ENCODE measurements around the gene PTCH2. TPM values are rescaled to one million over a fixed set of nuclear protein-coding genes. Genes with fewer than 3 reads are reported as not detected.

PTCH2 gene
- total RNA-seq, 1 experiment from 2014 or later, result 0.79 TPM

DNA sequence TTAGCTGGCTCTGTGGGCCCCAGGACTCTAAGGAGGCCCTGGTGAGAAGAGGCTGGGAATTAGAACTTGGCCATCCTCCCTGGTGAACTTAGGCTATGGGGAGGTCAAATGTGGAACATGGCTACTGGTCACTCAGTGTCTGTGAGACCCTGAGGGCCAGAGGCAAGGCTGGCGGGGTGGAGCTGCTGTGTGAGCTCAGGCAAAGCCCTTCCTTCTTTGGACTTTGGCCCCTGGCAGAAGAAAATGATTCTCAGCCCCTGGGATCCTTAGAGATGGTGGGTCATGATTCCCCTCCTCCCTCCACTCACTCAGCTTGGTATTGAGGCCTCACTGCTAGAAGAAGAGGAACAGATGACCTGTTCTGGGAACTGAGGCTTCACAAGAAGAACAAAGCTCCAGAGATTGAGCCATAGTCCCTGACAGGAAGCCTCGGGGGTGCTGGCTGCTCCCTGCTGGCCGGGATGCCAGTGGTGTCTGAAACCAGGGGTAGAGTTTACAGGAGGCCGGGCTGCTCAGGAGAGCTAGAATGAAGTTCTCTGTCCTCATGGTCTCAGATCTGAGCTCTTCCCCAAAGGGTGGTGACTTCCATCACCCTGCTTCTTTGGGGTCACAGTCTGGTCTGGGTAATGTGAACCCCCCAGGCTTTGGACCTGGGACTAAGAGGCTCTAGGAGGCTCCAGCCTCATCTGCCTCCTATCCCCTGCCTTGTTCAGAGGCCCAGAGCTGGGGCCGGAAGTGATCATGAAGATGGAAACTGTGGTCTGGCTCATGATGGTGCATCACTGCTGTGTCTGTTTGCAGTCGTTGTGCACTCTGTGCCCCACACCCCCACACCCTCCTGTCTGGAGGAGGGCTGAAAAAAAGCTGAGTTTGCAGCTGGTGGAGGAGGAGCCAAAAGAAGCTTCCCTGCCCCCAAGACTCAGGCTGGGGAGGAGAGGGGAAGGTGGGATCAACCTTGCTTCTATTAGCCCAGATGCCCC, 33.8 kb downstream of the PTCH2 start:
- Histone ChIP-seq H3K27me3 (ENCODE audit: insufficient read depth, low read length) (no peaks in the 10 kb centered on the region), H3K27ac (ENCODE audit: insufficient read length, low read depth, low read length) (no peak overlapping the region), H3K4ac (ENCODE audit: low read depth, low read length) (peak overlapping the region; percentile 25; the same call in 1 of the 2 replicates), H2AK5ac (ENCODE audit: insufficient read length, low read length) (no peak overlapping the region), H2BK5ac (ENCODE audit: insufficient read length, low read length) (no peak overlapping the region), H3K23ac (ENCODE audit: insufficient read length, low read depth, low read length) (no peak overlapping the region), H3K9ac (ENCODE audit: extremely low read depth, insufficient read length, low read length) (no peak overlapping the region), H2AFZ (ENCODE audit: low read length) (no peak overlapping the region), H3K23me2 (ENCODE audit: insufficient read length, low read depth, low read length, poor library complexity, severe bottlenecking) (peaks cover 7% of the 10 kb centered on the region), H2BK15ac (ENCODE audit: low read depth, low read length) (no peak overlapping the region), H2BK120ac (ENCODE audit: low read depth, low read length, poor library complexity, severe bottlenecking) (no peak overlapping the region), H4K91ac (ENCODE audit: insufficient read length, low read depth, low read length) (peak overlapping the region; percentile 68), H4K5ac (ENCODE audit: insufficient read length, low read depth, low read length) (no peak overlapping the region), H4K8ac (replicated peaks; ENCODE audit: insufficient read length, low read depth, low read length) (no peak overlapping the region), H3K56ac (ENCODE audit: insufficient read length, low read depth, low read length) (no peak overlapping the region), H3K4me1 (ENCODE audit: insufficient read depth, low read length) (peaks cover 10% of the 10 kb centered on the region; the same call in 1 of the 2 replicates), H2BK20ac (ENCODE audit: low read depth, low read length, poor library complexity, severe bottlenecking) (no peak overlapping the region), H2BK12ac (ENCODE audit: insufficient read length, low read depth, low read length) (no peak overlapping the region), H4K20me1 (ENCODE audit: control insufficient read depth, insufficient read depth, insufficient read length) (no peaks in the 10 kb centered on the region), H3K79me2 (ENCODE audit: insufficient read depth, low read length) (no peaks in the 10 kb centered on the region), H3K79me1 (ENCODE audit: insufficient read depth, low read depth, low read length, poor library complexity, severe bottlenecking) (no peaks in the 10 kb centered on the region), H3K9me3 (ENCODE audit: control insufficient read depth, low read depth, low read length) (no peaks in the 10 kb centered on the region), H3K4me2 (ENCODE audit: insufficient read depth, insufficient read length, low read length) (peak overlapping the region; percentile 29), H3K18ac (ENCODE audit: insufficient read length, low read depth, low read length) (peak overlapping the region; percentile 72), H3T11ph (ENCODE audit: low read length) (no peak overlapping the region), H3K14ac (ENCODE audit: insufficient read depth, low read length) (peak overlapping the region; percentile 87)
- H3K4me3 Mint-ChIP-seq, result peak overlapping the region; percentile 22 to 32; a peak in 3 of 5 replicates
- no peaks in the 10 kb centered on the region for H3K9me3 Mint-ChIP-seq
- H3K36me3 Mint-ChIP-seq (ENCODE audit: insufficient read depth in 1 of 3, low read depth in 3 of 3), result peaks cover 3 to 18% (median 12%) of the 10 kb centered on the region in 3 experiments; a peak in 6 of 7 replicates
- no peaks in the 10 kb centered on the region; the same call in 1 of the 2 replicates for H3K27me3 Mint-ChIP-seq (ENCODE audit: low read depth)
- DNase-seq, result peak; percentile 43
- no CpG with 5 or more reads among the region's 6 CpGs for WGBS (ENCODE audit: extremely low coverage, insufficient read length, low lambda C conversion rate)
- TF ChIP-seq, protein P1, sequence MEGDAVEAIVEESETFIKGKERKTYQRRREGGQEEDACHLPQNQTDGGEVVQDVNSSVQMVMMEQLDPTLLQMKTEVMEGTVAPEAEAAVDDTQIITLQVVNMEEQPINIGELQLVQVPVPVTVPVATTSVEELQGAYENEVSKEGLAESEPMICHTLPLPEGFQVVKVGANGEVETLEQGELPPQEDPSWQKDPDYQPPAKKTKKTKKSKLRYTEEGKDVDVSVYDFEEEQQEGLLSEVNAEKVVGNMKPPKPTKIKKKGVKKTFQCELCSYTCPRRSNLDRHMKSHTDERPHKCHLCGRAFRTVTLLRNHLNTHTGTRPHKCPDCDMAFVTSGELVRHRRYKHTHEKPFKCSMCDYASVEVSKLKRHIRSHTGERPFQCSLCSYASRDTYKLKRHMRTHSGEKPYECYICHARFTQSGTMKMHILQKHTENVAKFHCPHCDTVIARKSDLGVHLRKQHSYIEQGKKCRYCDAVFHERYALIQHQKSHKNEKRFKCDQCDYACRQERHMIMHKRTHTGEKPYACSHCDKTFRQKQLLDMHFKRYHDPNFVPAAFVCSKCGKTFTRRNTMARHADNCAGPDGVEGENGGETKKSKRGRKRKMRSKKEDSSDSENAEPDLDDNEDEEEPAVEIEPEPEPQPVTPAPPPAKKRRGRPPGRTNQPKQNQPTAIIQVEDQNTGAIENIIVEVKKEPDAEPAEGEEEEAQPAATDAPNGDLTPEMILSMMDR (conservative IDR thresholded peaks at IDR 0.05), result no peak
- peak overlapping the region in 1 of 3 experiments; percentile 49; a peak in 2 of 7 replicates for H3K27ac Mint-ChIP-seq
- peaks cover 31 to 40% of the 10 kb centered on the region in 2 experiments for H3K4me1 Mint-ChIP-seq
